ENCODE measurements around the gene NUP50.
A peak's percentile ranks its signal among the peaks of the same experiment; 100 is the strongest.

Gene NUP50

GRCh38 chr22:45235851-45236342 lies 72.2 kb downstream of the NUP50 start:
- peak overlapping the region; percentile 66 for H3K4me3 ChIP-seq (ENCODE audit: low read depth, low read length)
- peak; percentile 52 for DNase-seq (ENCODE audit: low read depth)
- no peak for TF ChIP-seq CTCF (IDR thresholded peaks at IDR 0.05; ENCODE audit: insufficient read depth, low read depth, low read length, missing control alignments)

DNA sequence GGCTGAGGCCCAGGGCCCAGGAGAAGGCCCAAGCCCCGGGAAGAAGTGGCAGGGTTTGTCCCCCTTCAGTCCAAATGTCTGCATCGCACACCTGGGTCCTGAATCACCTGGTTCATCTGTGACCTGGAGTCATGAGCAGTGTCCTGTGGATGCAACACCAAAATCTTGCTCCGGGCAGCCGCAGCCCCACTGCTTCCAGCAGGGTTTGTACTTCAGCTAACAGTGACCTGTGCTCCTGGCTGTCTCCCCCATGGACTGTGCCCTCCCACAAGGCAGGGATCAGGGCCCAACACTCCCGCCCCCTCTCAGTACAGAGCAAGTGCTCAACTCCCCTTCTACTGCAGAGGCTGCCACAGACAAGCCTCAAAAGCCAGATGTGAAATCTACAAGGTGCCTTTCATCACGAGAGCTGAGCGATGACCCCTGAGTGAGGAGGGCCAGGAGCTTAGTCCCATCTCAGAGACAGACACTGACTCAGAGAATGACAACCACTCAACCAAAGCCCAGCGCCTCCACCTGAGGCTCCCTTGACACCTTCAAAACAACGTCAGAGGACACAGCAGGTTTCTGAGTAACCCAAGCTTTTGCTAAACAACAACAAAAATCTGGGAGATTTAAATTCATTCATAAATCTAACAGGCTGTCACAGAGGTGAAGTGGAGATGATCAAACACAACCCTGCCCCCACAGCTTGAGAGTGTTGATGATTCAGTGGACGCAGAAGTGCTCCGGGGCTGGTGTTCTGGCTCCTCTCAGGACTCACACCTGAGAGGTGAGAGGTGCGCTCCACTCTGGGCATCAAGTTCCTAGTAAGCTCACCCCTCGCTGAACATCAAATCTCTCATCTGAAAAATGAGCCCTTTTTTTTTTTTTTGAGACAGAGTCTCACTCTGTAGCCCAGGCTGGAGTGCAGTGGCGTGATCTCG lies 73.6 kb downstream of the NUP50 start:
- no peak for TF ChIP-seq CTCF (IDR thresholded peaks at IDR 0.05; ENCODE audit: insufficient read depth, low read depth, low read length, missing control alignments)
- H3K4me3 ChIP-seq (ENCODE audit: low read depth, low read length): no peak overlapping the region
- DNase-seq (ENCODE audit: low read depth): no peak

Measured in GM12865 (cell line).